Right lobe of liver (tissue), 6 donors: ENCODE data around the gene NTN4. TPM values are rescaled to one million over a fixed set of nuclear protein-coding genes. Genes with fewer than 3 reads are reported as not detected.
A peak's percentile ranks its signal among the peaks of the same experiment; 100 is the strongest.

Experiments
- ATAC-seq, 4 donors: fragments of 200-7000 bp; cut with Tn5 transposase; one replicate each; pipeline ENCODE4 v1.9.1; 2020; ENCODE audit warnings: mild to moderate bottlenecking in 4 of 4, moderate library complexity in 4 of 4
- DNase-seq, 3 donors: peaks; one replicate each; pipeline ENCODE4 v3.0.0-alpha.2; 2020
- H3K27ac ChIP-seq, 3 donors: fragments of 200-600 bp; one replicate each; pipeline ENCODE4 v1.8.0; 2022
- H3K27me3 ChIP-seq, 2 donors: fragments of 200-600 bp; one replicate each; pipeline ENCODE4 v1.8.0; 2022
- H3K36me3 ChIP-seq, 4 donors: fragments of 200-600 bp; sonication (generic) in 1 of 4; one replicate each; pipeline versions ENCODE4 v1.5.1 to v1.8.0; 2017 to 2022; ENCODE audit warnings: control low read depth in 1 of 4
- H3K4me1 ChIP-seq, 4 donors: fragments of 200-600 bp; sonication (generic) in 1 of 4; one replicate each; pipeline versions ENCODE4 v1.5.1 to v1.8.0; 2017 to 2022; ENCODE audit warnings: control low read depth in 1 of 4
- H3K4me3 ChIP-seq, 3 donors: fragments of 200-600 bp; one replicate each; pipeline ENCODE4 v1.8.0; 2022
- H3K9me3 ChIP-seq, 4 donors: fragments of 200-600 bp; sonication (generic) in 1 of 4; one replicate each; pipeline versions ENCODE4 v1.5.1 to v1.8.0; 2017 to 2022; ENCODE audit warnings: control low read depth in 1 of 4
- CTCF ChIP-seq, 4 donors: fragments of 200-600 bp in 3 of 4; fragments of 450-650 bp in 1 of 4; IDR thresholded peaks; one replicate each; pipeline versions ENCODE4 v1.5.1 to v1.8.0; 2016 to 2022; ENCODE audit warnings: antibody characterized with exemption in 4 of 4, mild to moderate bottlenecking in 2 of 4
- POLR2A ChIP-seq: fragments of 450-650 bp; IDR thresholded peaks from one replicate; pipeline ENCODE4 v1.6.1; 2017; ENCODE audit warnings: antibody characterized with exemption, mild to moderate bottlenecking
- WGBS: methylation state at CpG from one replicate; pipeline ENCODE4 v1.1.6; 2018; ENCODE audit warnings: low coverage, low lambda C conversion rate; ENCODE audit not compliant: insufficient coverage; ENCODE audit errors: missing lambda C conversion rate; 5-methylcytosine and 5-hydroxymethylcytosine counted together
- intact Hi-C, 2 donors: fragments of 100-400 bp; cut with DNase I; formaldehyde crosslinking; loops; one replicate each; pipeline versions ENCODE4 v1.11.2 to v1.14.1; 2022
- total RNA-seq, 6 experiments: library from RNA; depleted of rRNA in 2 of 6; stranded (reverse); fragments of >200 nt in 2 of 6; fragmentation: NEBNext Ultra II Directional in 3 of 6; extraction: Animal tissue kit (Norgen Biotek cat#: 25700) in 3 of 6; gene quantifications; one replicate each; pipeline versions ENCODE4 v1.1.0 to v1.2.4, GENCODE V29; 2016 to 2023
- donor health status: DM: no; HTN: yes; CAD: no.
- donor health status: DM: no; HTN: no; CAD: no.
- donor health status: DM: no; HTN: no; CAD: no.
- donor health status: DM: no; HTN: yes; CAD: no.
- donor health status: DM: no; HTN: yes; CAD: no.

NTN4 gene
- total RNA-seq, 6 experiments from 2014 or later = 14.7 to 28.7 (median 18.9) TPM

- Histone ChIP-seq H3K4me3 (peak overlapping the region in 1 of 3 donors; percentile 4), H3K9me3 (no peaks in the 10 kb centered on the region), H3K27ac (peak overlapping the region; percentile 16 to 51 (median 43)), H3K27me3 (no peaks in the 10 kb centered on the region), H3K4me1 (peaks cover 0 to 21% (median 5%) of the 10 kb centered on the region in 4 donors), H3K36me3 (no peaks in the 10 kb centered on the region)
- ATAC-seq (peak in 3 of 4 donors; percentile 33 to 50 (median 38)), DNase-seq (peak in 2 of 3 donors; percentile 35 to 62)
- TF ChIP-seq CTCF (IDR thresholded peaks at IDR 0.05) (no peak), POLR2A (no peak)
- intact Hi-C loops = loop anchor here in 1 of 2 donors (10.0 kb wide), 1 partner anchor 170 kb away; the partner anchor contains the start of gene NTN4
- 38% methylated on average over 4 of the region's 4 CpGs for WGBS
These were observed 165.6 kb downstream of the NTN4 start for GRCh38 chr12:95625012-95625411.

- ATAC-seq (peak; percentile 25 to 50 (median 40)), DNase-seq (no peak)
- no peaks in the 10 kb centered on the region for H3K27me3 ChIP-seq
- H3K4me1 ChIP-seq = peaks cover 0 to 21% (median 5%) of the 10 kb centered on the region in 4 donors
- TF ChIP-seq POLR2A (no peak), CTCF (IDR thresholded peaks at IDR 0.05) (no peak)
- H3K27ac ChIP-seq = peak overlapping the region in 2 of 3 donors; percentile 16 to 51
- intact Hi-C loops = loop anchor here in 1 of 2 donors (10.0 kb wide), 1 partner anchor 170 kb away; the partner anchor contains the start of gene NTN4
- H3K36me3 ChIP-seq = no peaks in the 10 kb centered on the region
- WGBS = 63% methylated on average over 7 of the region's 7 CpGs
- H3K4me3 ChIP-seq = no peak overlapping the region
- no peaks in the 10 kb centered on the region for H3K9me3 ChIP-seq
These were observed 166.0 kb downstream of the NTN4 start for GRCh38 chr12:95624589-95624988.

GRCh38 chr12:95623554-95624170 lies 166.9 kb downstream of the NTN4 start:
- Histone ChIP-seq H3K4me1 (peaks cover 0 to 21% (median 5%) of the 10 kb centered on the region in 4 donors), H3K27me3 (no peaks in the 10 kb centered on the region), H3K27ac (peak overlapping the region in 1 of 3 donors; percentile 51), H3K4me3 (no peak overlapping the region), H3K36me3 (no peaks in the 10 kb centered on the region), H3K9me3 (no peaks in the 10 kb centered on the region)
- TF ChIP-seq CTCF (IDR thresholded peaks at IDR 0.05) (peak; percentile 55 to 76 (median 70)), POLR2A (no peak)
- 49% methylated on average over 15 of the region's 18 CpGs for WGBS
- peak; percentile 91 to 95 (median 92) for ATAC-seq
- peak; percentile 69 to 78 (median 73) for DNase-seq
- intact Hi-C loops = loop anchor here in 1 of 2 donors (10.0 kb wide), 1 partner anchor 171 kb away; the partner anchor contains the start of gene NTN4

GRCh38 chr12:95622879-95623278 lies 167.7 kb downstream of the NTN4 start:
- H3K4me3 ChIP-seq = no peak overlapping the region
- intact Hi-C loops = loop anchor here in 1 of 2 donors (10.0 kb wide), 1 partner anchor 172 kb away; the partner anchor contains the start of gene NTN4
- TF ChIP-seq CTCF (IDR thresholded peaks at IDR 0.05) (no peak), POLR2A (no peak)
- DNase-seq (no peak), ATAC-seq (no peak)
- H3K9me3 ChIP-seq = no peaks in the 10 kb centered on the region
- H3K36me3 ChIP-seq = no peaks in the 10 kb centered on the region
- H3K27ac ChIP-seq = no peak overlapping the region
- 90% methylated on average over 3 of the region's 3 CpGs for WGBS
- H3K27me3 ChIP-seq = no peaks in the 10 kb centered on the region
- peaks cover 0 to 21% (median 5%) of the 10 kb centered on the region in 4 donors for H3K4me1 ChIP-seq
